Brain pericyte (primary cell): Measurements from ENCODE around the gene SH3PXD2B.

Experiments used
- DNase-seq: peaks from one replicate; pipeline ENCODE4 v3.0.0-alpha.2; 2012; ENCODE audit warnings: low read depth, low spot score

The SH3PXD2B gene

DNA sequence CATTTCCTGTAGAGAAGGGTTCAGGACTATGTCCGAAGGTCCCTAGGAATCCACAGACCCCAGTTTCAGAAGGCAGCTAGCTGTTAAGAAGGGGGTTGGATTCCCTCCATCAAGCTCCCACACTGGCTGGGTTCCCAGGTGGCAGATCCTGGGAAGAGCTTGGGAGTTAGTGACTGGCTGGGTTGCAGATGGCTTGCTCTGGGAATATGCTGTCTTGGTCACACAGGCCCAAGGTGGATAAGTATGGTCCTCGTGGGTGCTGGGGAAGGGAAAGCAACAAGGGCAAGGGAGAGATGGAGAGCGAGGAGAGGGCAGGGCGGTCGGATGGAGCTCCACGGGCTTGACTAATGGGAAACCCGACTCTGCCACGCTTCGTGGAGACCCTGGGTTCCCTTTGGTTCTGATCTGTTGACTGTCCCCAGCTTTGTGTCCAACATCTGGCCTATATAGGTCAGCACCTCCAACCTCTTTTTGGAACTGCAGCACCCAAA lies 17.4 kb downstream of the SH3PXD2B start:
- DNase-seq, result no peak

DNA sequence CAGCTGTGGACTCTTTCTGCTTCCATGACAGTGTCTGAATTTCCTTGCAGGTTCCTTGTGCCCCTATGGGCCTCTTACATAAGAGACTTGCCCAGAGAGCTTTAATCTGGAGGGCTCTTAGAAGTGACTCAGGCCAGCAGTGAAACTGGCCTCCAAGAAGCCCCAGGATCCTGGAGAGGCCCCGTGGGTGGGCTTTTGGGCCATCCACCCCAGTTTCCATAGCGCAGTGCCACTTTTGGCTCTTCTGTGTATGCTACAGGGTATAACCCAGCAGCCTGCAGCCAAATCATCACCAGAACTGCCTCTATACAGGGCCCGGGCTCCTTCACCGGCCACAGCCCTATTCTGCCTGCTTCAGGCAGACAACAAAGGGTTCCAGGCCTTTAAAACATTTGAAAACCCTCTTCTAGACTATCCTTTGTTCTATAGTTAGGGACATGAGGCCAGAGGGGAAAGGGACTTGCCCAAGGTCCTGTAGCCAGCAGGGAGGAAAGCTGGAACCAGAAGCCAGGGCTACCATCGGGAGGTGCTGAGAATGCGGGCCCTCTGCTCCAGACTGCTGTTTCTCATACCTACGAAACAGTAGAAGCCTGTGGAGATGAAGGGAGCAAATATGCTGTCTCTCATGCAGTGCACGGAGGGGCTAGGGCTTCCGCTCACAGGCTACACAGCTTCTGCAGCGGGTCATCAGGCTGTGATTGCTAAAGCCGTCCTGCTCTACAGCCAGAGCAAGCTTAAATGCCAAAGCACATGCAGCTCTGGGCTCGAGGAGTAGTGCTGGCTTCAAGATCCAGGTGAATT lies 18.0 kb downstream of the SH3PXD2B start:
- DNase-seq, result no peak

DNA sequence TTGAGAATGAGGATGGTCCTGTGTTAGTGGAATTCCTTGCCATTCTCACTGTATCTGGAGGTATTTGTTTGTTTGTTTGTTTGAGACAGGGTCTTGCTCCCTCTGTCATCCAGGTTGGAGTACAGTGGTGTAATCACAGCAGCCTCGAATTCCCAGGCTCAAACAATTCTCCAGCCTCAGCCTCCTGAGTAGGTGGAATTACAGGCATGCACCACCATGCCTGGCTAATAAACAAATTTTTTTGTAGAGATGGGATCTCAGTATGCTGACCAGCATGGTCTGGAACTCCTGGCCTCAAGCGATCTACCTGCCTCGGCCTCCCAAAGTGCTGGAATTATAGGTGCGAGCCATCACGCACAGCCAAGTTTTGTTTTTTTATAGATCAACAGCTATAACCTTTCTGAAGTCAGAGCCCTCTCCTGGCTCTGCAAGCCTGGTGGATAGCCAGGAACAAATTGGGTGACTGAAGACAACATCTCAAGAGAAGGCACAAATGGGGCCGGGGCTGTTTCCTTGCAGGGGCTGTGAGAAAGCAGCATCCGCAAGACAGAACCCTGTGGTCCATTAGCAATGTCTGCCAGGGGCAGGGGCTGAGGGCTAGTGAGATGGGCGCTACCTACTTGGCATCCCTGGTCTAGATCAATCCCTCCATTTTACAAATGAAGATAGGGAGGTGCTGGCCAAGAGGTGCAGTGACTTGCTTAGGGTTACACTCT lies 18.8 kb downstream of the SH3PXD2B start:
- DNase-seq, result no peak

DNA sequence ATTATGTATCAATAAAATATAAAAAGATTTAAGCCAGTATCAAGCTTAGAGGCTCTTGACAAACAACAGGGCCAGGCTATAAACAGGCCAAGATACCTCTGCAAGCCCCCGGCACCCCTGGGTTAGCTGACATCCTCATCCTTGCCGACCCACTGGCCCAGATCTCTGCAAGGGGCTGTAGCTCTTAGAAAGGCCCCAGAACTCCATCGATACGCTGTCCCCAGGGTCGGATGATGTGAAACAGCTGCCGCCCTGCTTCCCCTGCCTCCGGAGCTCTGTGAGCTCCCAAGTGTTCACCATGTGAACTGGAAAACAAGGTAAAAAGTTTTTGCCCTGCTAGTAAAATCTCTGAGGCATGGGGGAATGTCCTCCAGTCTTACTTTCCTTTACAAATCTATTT lies 20.1 kb downstream of the SH3PXD2B start:
- DNase-seq, result no peak

DNA sequence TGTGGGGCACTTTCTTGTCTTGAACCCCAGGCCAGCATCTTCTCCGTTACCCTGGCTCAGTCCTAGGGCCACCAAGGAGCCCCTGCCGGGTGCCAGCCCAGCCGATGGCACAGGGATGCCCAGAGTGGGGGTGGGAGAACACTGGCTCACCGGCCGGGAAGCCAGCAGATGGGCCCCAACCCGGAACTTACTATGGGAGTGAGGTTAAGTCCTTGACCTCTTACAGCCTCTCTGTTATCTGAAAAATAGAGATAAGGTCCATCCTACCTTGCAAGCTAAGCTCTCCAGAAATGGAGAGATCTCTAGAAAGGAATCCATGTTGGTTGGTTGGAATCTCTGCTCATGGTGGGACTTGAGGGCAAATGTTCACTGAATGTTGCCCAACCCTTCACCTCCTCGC lies 20.8 kb downstream of the SH3PXD2B start:
- no peak for DNase-seq

DNA sequence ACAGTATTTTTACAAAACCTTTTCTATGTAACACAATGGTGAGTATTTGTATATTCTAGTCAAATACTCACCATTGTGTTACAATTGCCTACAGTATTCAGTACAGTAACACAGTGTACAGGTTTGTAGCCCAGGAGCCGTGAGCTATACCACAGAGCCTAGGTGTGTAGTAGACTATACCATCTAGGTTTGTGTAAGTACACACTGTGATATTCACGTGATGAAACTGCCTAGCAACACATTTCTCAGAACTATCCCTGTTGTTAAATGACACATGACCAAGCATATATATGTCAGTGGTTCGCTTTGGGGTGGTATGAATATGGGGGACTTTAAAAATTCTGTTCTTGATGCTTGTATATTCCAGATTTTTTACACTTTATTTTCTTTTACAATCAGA lies 21.3 kb downstream of the SH3PXD2B start:
- DNase-seq, result no peak

DNA sequence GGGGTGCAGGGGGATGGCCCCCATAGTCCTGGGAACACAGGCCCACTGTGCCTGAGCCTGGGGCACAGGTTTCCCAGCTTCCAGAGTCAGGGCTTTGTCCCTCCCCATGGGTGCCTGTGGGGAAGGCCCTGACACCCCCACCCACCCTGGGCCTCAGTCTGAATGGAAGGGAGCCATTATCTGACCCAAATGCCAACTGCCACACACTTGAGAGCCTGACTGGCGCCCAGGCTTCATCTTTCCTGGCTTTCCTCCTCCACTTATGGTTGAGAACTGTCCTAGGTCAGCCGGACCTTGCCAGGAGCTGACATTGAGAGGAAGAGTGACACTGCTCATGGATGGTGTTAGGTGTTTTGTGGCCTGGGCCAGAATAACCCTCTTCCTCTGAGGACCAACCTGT lies 24.0 kb downstream of the SH3PXD2B start:
- DNase-seq, result no peak

DNA sequence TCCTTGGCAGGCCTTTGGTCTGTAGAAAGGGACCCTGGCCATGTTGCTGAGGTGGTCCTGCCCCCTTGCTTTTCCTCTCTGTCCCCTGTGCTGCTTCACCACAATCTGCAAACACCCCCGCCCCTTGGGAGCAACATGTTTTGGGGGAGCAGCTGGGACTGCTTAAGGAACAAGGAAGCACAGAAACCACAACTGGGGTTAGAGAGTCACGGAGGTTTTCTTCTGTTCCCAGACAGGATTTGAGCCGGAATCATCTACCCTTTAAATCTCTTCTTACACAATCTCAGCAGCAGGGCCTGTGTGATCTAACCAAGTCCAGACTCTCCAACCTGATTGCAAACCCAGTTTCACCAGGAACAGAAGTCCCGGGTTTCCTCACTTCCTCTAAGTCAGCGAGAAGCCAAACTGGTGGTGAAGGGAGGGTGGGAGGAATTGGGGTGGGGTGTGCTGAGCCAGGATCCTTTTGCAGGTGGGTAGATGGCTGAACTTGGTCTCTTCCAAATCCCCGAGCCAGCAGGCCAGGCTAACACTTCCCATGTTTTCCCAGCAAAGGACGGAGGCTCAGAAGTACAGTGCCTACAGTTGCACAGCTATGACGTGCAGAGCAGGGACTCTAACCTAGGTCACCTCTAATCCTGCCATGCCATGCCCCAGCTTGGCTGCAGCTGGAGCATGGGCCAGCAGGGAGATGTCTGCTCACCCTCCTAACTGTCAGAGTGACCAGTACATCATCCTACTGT lies 25.0 kb downstream of the SH3PXD2B start:
- DNase-seq, result no peak

DNA sequence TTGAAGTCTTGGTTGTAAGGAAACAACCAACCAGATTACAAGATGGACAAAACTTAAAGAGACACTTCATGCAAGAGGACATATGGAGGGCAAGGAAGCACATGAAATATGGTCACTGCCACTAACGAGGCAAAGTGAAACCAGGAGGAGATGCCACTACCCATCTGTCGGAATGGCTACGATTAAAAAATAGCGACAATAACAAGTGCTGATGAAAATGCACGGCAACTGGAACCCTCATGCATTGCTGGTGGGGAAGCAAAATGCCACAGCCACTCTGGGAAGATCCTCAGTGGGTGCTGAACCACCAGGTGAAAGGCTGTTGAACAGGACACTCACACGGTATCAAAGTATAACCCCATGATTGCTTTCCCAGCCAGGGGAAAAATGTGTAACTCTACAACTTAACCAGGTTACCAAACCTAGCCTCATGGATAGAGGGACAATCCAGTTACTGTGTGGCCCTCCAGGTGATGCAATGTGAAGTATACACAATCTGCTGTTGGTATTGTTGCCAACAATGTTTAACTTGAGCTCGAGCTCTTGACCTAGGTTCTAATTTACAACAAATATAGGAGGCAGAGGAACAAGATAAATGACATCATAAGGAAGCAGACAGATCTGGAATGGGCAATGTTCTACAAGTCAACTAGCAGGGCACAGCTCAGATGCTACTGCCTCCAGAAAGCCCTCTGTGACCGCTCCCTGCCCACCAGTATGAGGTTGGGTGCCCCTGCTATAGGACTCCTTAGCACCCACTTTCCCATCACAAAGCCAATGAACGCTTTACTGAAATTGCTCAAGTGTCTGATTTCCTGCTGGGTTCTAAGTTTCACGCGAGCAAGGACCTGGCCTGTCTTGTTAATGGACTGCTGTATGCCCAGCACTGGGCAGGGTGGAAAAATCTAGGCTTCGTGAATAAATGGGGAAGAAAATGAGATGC lies 25.8 kb downstream of the SH3PXD2B start:
- no peak for DNase-seq

DNA sequence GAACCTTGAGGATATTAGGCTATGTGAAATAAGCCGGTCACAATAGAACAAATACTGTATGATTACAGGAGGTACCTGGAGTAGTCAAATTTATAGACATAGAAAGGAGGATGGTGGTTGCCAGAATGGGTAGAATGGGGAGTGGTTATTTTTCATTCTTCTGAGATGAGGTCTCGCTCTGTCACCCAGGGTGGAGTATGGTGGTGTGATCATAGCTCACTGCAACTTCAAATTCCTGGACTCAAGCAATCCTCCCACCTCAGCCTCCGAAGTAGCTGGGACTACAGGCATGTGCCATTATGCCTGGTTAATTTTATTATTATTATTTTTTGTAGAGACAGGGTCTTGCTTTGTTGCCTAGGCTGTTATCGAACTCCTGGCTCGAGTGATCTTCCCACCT lies 27.1 kb downstream of the SH3PXD2B start:
- DNase-seq, result no peak

DNA sequence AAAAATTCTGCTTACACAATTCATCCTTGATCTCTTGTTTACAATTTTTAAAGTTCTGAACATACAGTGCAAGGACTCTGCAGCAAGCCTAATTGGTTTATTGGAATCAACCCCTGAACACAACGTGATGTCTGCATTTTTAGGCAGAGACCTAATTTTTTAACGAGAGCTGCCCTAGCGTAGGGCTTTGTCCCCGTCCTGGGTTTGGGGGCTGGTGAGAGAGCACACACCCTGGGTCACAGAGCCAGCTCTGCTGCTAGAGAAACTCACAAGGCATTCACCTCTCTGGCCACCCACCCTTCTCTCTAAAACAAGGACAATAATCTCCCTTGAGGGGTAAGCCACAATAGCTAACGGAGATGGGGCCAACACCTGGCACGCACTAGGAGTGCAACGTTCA lies 28.2 kb downstream of the SH3PXD2B start:
- no peak for DNase-seq

DNA sequence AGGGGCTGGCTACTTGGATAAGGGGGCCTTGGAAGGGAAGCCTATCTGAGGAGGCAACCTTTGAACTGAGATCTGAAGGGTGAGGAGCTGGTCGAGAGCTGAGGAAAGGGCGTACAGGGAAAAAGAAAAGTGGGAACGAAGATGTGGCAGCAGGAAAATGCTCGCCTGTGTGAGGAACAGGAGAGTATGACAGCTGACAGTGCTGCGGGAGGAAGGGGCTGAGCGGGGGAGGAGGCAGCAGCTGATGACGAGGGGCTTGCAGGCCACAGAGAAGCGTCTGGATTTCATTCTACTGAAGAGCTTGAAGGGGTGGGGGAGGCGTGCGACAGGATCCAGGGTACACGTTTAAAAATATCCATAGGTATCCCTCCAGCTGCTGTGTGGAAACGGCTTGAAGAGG lies 28.9 kb downstream of the SH3PXD2B start:
- no peak for DNase-seq

DNA sequence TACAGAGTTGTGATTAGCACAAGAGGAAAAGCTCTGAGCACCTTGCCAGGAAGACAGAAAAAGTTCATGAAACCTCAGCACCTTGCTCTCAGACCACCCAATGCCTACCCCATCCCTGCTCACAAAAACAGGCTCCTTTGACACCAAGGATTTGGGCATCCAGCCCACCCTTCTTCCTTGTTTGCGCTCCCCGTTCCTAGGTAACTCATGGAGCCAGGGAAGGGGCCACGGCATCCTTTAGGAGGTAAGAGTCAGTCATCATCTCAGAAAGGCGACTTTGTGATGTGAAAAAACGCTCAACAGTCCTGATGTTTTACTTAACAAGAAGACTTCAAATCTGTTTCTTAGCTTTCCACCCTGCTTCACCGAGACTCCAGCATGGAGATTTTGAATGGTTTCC lies 29.5 kb downstream of the SH3PXD2B start:
- no peak for DNase-seq

DNA sequence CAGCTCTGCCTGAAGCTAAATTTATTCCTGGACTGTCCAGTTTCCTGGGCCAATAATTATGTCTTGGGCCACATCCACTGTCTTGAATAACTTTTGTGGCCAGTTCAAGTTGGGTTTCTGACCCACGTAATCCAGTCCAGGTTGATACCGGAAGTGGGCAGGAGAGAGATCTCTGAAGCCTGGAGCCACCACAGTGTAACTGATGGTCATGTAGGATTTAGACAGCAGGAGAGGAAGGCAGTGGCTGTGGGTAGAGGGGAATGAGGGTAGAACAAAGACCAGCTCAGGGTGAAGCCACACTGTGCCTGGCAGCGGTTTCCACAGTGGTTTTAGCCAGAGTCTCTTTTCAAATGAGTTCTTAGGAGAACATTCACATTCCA lies 30.2 kb downstream of the SH3PXD2B start:
- DNase-seq, result no peak

DNA sequence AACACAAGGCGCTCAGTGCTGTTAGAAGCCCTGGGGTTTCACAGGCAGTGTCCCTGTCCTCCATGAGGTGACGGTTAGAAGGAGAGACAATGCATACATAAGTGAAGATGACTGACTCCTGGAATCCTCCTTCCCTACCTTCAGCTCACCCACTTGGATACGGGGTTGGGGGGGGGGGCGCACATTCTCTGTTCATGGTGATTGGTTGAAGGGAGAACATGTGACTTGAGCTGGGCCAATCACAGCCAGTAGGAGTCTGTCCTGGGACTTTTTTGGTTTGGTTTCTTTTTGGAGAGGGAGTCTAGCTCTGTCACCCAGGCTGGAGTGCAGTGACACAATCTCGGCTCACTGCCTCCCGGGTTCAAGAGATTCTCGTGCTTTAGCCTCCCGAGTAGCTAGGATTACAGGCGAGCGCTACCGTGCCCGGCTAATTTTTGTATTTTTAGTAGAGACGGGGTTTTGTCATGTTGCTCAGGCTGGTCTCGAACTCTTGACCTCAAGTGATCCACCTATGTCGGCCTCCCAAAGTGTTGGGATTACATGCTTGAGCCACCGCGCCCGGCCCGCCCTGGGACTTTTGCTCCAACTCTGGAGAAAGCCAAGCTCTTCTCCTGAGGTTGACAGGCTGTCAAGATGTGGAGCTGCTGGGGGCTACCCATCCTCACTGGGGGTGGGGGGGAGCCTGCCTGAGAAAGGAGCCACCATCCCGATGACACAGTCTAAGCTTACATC lies 30.8 kb downstream of the SH3PXD2B start:
- DNase-seq, result no peak

DNA sequence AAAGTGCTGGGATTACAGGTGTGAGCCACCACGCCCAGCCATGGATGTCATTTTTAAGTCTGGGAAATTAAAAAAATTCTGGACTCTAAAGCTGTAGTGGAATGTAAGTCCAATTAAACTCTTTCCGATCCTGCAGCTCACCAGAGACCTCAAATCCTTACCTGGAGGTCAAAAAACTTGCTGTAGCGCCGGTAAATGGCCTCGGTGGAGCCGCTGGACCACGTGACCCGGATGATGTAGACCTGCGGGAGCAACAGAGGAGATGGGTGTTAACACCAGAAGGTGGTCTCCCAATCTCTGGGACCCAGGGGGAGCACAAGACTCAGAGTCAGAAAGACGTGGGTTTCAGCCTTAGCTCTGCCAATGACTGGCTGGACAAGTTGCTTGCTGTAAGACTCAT lies 32.1 kb downstream of the SH3PXD2B start:
- no peak for DNase-seq

DNA sequence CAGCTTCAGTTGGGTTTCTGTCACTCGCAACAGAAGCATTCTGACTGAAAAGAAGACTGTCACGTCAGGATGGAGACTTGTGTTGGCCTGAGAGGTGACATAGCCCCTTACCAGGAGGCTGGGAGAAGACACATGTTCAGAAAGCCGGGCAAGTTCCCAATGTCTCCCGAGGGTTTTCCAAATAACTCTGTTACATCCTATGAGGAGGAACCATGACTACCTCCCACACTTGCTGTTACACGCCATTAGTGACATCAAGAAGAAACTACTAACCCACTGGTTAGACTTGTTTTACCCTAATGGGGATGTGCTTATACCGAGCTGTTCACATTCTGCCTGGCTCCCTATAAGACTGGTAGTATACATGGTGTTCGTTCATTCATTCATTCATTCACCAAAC lies 33.3 kb downstream of the SH3PXD2B start:
- no peak for DNase-seq

DNA sequence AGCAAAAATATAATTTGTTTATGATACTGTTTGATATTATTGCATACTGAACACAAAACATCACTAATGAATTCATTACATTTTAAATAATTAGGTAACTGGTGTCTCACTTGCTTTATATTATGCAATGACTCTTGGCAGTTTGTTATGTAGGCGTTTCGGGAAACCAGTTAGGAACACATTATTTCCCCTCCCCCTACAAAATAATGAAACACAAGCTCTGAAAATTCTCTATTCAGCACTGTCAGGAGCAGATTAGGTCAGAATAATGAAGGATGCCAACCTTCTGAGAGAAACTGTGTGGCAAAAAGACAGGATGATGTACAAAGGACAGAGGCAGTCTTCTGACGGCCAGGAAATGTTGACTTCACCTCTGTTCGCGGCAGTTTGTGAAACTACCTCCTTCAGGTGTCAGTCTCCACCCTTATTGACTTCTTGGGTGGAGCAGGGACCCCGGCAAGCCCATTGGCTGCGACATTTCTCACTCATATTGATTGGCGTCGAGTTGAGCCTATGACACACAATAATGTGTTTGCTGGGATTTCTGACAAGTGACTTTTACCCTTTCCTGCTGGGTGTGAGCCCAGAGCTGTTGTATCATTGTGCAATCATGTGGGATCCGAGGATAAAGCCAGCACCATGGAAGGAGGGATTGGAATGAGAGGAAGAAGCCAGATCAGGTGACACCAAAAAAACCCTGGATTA lies 33.9 kb downstream of the SH3PXD2B start:
- DNase-seq, result no peak

DNA sequence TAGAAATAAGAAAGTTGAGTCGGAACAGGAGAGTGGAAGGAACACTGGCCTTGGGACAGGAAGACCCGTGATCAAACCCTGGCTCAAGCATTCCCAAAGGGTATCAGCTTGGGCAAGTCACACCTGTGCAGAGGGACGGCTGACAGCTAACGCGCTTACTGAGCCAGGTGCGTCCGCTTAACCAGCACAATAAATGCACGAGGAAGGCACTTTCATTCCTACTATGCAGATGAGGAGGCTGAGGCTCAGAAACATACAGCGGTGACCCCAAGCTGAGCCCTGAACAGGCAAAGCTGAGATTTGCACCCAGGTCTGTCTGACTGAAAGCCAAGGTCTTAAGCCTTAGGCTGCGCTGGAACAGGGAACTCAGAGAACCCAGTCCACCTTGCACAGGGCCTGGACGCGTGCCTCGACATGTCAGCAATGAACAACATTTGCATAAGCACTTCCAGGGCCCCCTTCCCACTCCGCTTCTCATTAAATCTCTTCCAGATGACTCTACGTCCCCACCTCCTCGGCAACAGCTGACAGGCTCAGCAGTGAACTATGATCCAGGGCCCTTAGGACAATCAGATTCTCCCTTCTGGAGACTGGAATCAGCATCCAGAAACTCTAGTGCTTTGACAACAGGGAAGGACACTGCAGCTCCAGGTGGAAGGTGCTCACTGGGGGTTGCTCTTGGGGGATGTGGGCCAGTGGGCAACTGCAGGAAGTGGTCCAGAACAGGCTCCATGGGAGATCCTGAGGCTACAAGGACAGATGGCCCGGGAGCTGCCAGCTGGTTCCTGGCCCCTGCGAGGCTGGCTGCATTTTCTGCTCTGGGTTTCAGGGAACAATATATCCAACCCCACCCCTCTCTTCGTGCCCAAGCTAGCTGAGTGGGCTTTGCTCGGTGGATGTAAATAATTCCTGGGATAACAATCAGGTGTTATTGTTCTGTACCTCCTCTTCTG lies 35.2 kb downstream of the SH3PXD2B start:
- DNase-seq, result no peak
